ENCODE results near the gene INS. TPM values are rescaled to one million over a fixed set of nuclear protein-coding genes. Genes with fewer than 3 reads are reported as not detected.

Gene INS
- total and polyA plus RNA-seq, 2 of the 8 experiments (the other 6 are each of a cell fraction or from before 2014, with no cell fraction given), result not detected

GRCh38 chr11:2205981-2206690 lies 45.1 kb upstream of the INS start:
- H2AFZ ChIP-seq (ENCODE audit: low read length), result no peak overlapping the region
- no peak overlapping the region for H3K4me3 ChIP-seq (ENCODE audit: extremely low read depth in 1 of 4, insufficient read depth in 2 of 4, low read depth in 3 of 4, low read length in 4 of 4)
- no peaks in the 10 kb centered on the region for H3K27me3 ChIP-seq (replicated peaks in 1 of 4; ENCODE audit: control insufficient read depth in 3 of 4, extremely low read depth in 1 of 4, insufficient read depth in 3 of 4, low read length in 3 of 4)
- FAIRE-seq (no peak), DNase-seq (ENCODE audit: low read depth in 1 of 2, low spot score in 2 of 2) (peak in 1 of 2 experiments; percentile 33)
- H3K18ac ChIP-seq (ENCODE audit: extremely low read depth, low read length), result no peak overlapping the region
- peaks cover 2% of the 10 kb centered on the region; the same call in 1 of the 2 replicates for H3K23me2 ChIP-seq (ENCODE audit: low read depth, low read length)
- no peak overlapping the region for H2AK5ac ChIP-seq (ENCODE audit: low read depth, low read length)
- H4K20me1 ChIP-seq (replicated peaks in 1 of 2; ENCODE audit: control insufficient read depth in 1 of 2, insufficient read depth in 2 of 2, low read length in 2 of 2), result no peaks in the 10 kb centered on the region
- H3K27ac ChIP-seq (ENCODE audit: low read depth, low read length), result no peak overlapping the region
- no peak overlapping the region for H2BK12ac ChIP-seq (ENCODE audit: low read depth, low read length)
- no peak overlapping the region for H2BK5ac ChIP-seq (ENCODE audit: low read depth, low read length)
- no peak overlapping the region for H2BK15ac ChIP-seq (ENCODE audit: low read length)
- H3K36me3 ChIP-seq (ENCODE audit: control insufficient read depth in 2 of 4, insufficient read depth in 4 of 4, low read length in 3 of 4), result no peaks in the 10 kb centered on the region
- no peak overlapping the region for H4K91ac ChIP-seq (replicated peaks; ENCODE audit: insufficient read length, low read length)
- ChIA-PET CTCF (ENCODE audit: partially characterized antibody) (interaction anchor here (1.1 to 4.0 kb wide), 4 partner anchors 8 to 215 kb away, joined by 3 to 30 read pairs (median 16); partner anchors contain the start of genes C11orf21 and TSPAN32), POLR2A (ENCODE audit: partially characterized antibody) (no interaction called here)
- no peaks in the 10 kb centered on the region; a peak in 1 of 7 replicates for H3K4me1 ChIP-seq (replicated peaks in 1 of 4; ENCODE audit: control insufficient read depth in 3 of 4, insufficient read depth in 4 of 4, low read length in 3 of 4)
- H3K4me2 ChIP-seq (ENCODE audit: insufficient read depth in 1 of 2, low read depth in 2 of 2, low read length in 2 of 2), result no peak overlapping the region
- H3K9ac ChIP-seq (replicated peaks in 1 of 4; ENCODE audit: extremely low read depth in 1 of 4, low read depth in 3 of 4, low read length in 3 of 4), result no peak overlapping the region
- H3K79me2 ChIP-seq (ENCODE audit: control insufficient read depth in 1 of 2, insufficient read depth in 2 of 2, low read length in 2 of 2), result no peaks in the 10 kb centered on the region
- no peak overlapping the region for H2BK20ac ChIP-seq (ENCODE audit: low read length)
- H2BK120ac ChIP-seq (replicated peaks; ENCODE audit: low read depth, low read length), result no peak overlapping the region
- no peak overlapping the region for H4K5ac ChIP-seq (ENCODE audit: insufficient read length, low read depth, low read length)
- H3K4ac ChIP-seq (replicated peaks; ENCODE audit: insufficient read length, low read depth, low read length), result no peak overlapping the region
- WGBS, 2 experiments (ENCODE audit: extremely low coverage in 1 of 2, insufficient coverage in 1 of 2, insufficient read length in 1 of 2, insufficient replicate concordance in 2 of 2, low coverage in 1 of 2, low lambda C conversion rate in 2 of 2, missing lambda C conversion rate in 1 of 2), result 90% methylated on average over 11 of the region's 12 CpGs; no CpG with 5 or more reads in 1 of the 2 experiments
- no peak overlapping the region for H3K14ac ChIP-seq (ENCODE audit: insufficient read length)
- no peaks in the 10 kb centered on the region for H3K9me3 ChIP-seq (ENCODE audit: insufficient read depth in 2 of 2, low read depth in 1 of 2, low read length in 1 of 2)
- no peaks in the 10 kb centered on the region; the same call in 1 of the 2 replicates for H3K79me1 ChIP-seq (ENCODE audit: low read depth, low read length)
- no peak overlapping the region for H3K23ac ChIP-seq (ENCODE audit: insufficient read length)
- no peak overlapping the region for H3K56ac ChIP-seq (replicated peaks; ENCODE audit: insufficient read length, low read depth, low read length)
- H4K8ac ChIP-seq (ENCODE audit: extremely low read depth, insufficient read depth, low read length), result peak overlapping the region; percentile 51
- TF ChIP-seq TAF7 (optimal IDR thresholded peaks at IDR 0.05; ENCODE audit: borderline replicate concordance, low read depth, low read length) (no peak), RBBP5 (IDR thresholded peaks at IDR 0.05; ENCODE audit: borderline replicate concordance, low read depth, low read length) (no peak), TEAD4 (IDR thresholded peaks at IDR 0.05; ENCODE audit: low read depth, low read length) (no peak), CTBP2 (IDR thresholded peaks at IDR 0.05; ENCODE audit: borderline replicate concordance, insufficient read depth, insufficient read length, low read length) (no peak), CBX8 (IDR thresholded peaks at IDR 0.05; ENCODE audit: borderline replicate concordance, low read depth, low read length) (no peak), POLR2A (IDR thresholded peaks at IDR 0.05; ENCODE audit: control extremely low read depth in 1 of 2, low read depth in 2 of 2, low read length in 2 of 2) (no peak), RNF2 (IDR thresholded peaks at IDR 0.05; ENCODE audit: borderline replicate concordance, low read depth, low read length, missing control alignments, poor library complexity, severe bottlenecking) (no peak), SP1 (IDR thresholded peaks at IDR 0.05; ENCODE audit: low read depth, low read length) (no peak), POLR2AphosphoS5 (IDR thresholded peaks at IDR 0.05; ENCODE audit: low read depth, low read length) (no peak), SAP30 (IDR thresholded peaks at IDR 0.05; ENCODE audit: insufficient read depth, insufficient replicate concordance, low read length) (no peak), KDM4A (IDR thresholded peaks at IDR 0.05; ENCODE audit: low read depth, low read length, severe bottlenecking) (no peak), ZNF274 (IDR thresholded peaks at IDR 0.05; ENCODE audit: borderline replicate concordance, extremely low read depth, low read length) (no peak), CREB1 (IDR thresholded peaks at IDR 0.05) (no peak)

Data from H1 (cell line).